T-helper 2 cell (primary cell): Measurements from ENCODE around the gene ATF7.
"Not testable (repeated sequence)": the region's sequence is repeated elsewhere in the genome, so short reads cannot be mapped to it uniquely, and the experiment has no call there.

Source experiments
- DNase-seq, 5 experiments: peaks; one replicate each; pipeline versions ENCODE4 v3.0.0 to v3.0.0-alpha.2; 2012 to 2022

ATF7 gene

DNA sequence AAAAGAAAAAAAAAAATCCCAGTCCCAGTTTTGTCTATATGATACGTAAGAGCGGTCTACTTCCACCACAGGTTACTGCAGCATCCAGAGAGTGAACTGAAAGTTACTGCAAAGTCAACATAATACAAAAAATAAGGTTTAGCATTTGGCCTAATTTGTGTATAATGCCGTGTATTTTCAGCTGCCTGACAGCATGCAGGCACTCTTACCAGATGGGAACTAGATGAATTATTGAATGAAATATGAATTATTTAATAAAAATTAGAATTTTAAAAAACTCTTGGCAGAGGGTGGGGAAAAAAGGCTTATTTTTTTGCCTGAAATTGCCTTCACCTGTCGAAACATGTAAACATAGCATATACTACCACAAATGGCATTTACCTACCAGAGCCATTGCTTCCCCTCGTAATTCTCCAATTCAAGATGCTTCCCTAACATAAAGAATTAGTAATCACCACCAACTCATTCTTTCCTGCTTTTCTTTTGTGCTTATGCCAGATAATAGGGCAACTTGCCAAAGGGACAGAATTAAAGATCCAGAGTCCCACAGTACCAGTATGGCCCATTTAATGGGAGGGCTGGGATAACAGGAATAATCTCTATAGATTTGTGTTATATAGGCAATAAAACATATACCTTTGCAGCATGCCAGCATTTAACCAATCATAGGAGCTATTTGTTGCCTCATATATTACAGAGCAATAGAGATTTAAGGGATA lies 31.1 kb downstream of the ATF7 start:
- no peak for DNase-seq

- DNase-seq: no peak
These were observed 32.5 kb downstream of the ATF7 start for GRCh38 chr12:53593707-53594106.

GRCh38 chr12:53593031-53593430 lies 33.2 kb downstream of the ATF7 start:
- DNase-seq: no peak

GRCh38 chr12:53592426-53592825 lies 33.8 kb downstream of the ATF7 start:
- DNase-seq: no peak

DNA sequence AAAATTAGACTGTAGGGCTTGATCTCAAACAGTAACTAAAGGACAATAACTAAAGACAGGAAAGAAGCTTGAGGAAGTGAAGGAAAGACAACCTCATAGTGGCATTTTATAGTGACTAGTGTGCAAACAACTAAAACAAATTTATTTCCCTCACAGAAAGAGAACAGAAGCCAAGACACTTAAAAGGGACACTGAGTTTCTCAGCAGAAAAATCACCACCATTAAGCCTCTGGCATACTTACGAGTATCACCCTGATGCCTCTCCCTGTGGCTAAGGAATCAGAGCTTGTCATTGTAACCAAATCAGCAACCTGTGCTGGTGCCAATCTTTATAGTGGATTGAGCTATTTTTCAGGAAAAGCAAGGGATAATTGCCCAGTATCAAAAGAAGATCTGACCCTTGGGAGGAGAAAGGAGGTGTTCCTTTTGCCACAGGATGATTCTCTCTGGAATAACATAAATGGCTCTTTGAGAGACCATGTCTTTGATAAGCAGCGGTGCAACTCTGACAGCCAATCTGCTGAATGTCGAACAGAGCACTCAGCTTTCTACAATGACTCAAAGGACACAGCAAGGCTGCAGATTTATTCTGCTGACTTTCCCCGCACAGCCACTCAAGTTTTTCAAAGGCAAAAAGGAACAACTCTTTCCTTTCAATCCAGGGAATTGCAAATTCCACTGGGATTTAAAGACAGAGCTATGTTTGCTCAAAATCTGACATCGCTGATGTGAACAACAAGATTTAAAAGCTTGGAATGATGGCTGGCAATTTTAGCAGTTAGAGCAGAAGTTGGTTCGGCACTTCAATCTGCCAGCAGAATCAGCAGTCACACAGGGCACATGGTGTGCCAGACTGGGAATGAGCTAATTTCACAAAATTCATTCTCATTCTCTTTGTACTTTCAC lies 34.6 kb downstream of the ATF7 start:
- no peak for DNase-seq

- DNase-seq: no peak
These were observed 35.5 kb downstream of the ATF7 start for GRCh38 chr12:53590652-53591051.

DNA sequence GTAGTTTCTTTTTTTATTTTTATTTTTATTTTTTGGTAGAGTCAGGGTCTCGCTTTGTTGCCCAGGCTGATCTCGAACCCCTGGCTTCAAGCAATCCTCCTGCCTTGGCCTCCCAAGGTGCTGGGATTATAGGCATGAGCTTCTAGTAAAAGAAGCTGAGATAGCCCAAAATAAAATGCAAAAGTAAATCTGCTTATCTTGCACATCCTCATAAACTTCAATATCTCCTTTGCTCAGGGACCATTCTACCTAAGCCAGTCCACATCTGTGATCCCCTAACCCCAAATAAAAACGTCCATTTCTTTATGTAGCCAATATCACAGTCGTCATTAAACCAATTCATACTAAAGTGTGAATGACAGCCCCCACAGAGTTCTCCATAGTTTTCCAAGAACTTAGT lies 36.3 kb downstream of the ATF7 start:
- DNase-seq: no peak

DNA sequence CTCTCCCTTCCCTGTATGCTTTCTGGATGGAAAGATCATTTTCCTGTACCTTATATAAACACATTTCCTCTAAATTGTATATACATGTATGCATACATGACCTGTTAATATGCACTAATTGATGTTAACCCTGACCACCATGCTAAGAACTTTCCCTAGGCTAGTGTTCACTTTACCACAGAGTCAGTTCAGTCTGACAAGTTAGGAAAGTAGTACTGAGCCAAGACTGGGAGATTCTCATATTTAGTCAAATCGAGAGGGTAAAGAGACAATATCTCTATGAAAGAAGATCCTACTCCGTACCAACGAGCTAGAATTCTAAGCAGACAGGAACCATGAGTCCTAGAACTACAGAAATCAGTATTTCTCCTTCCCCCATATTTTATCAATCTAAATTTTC lies 36.8 kb downstream of the ATF7 start:
- peak in 1 of 5 experiments; percentile 51 for DNase-seq

- DNase-seq: no peak
These were observed 38.1 kb downstream of the ATF7 start for GRCh38 chr12:53588123-53588522.

DNA sequence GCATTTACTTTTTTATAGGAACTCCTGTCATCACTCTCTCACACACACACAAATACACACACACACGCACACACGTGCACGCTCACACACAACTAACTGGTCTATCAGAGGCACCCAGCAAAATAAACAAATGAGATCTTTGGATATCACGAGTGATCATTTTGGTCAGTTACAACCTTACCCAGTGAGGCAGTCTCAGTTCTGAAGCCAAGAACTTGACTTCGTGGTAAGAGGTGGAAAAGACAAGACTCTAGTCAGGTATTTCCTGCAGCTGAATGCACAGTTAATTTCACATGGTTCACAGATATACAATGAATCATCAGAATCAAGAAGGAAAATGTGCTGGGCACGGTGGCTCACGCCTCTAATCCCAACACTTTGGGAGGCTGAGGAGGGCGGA lies 39.4 kb downstream of the ATF7 start:
- peak in 1 of 5 experiments; percentile 52 for DNase-seq

DNA sequence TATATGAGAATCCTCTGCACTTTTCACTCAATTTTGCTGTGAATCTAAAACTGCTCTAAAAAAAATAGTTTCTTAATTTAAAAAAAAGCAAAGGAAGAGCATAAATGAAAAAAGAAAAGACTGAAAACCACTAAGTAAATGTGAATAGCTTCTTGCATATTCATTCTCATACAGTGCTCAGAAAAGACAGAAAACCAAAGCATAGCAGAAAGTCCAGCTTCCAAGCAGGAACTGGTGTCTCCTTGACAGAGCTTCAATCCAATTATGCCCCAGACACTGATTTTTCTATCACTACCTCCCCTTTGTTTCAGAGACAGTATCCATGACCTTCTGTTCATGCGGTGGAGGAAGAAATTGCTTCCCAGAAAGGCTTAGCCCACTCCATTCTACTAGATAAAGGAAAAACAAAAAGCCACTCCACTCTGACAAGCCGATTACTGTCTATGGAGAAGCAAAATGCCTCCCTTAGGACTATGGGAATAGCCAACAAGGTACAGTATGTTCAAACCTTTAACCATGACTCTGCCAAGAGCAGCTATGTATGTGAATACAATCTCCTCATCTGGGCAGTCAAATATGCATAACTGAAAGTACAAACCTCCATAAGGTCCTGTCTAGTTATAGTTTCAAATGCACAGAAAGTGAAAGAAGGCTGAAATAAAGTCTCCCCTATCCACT lies 40.6 kb downstream of the ATF7 start:
- DNase-seq: peak in 1 of 5 experiments; percentile 32

DNA sequence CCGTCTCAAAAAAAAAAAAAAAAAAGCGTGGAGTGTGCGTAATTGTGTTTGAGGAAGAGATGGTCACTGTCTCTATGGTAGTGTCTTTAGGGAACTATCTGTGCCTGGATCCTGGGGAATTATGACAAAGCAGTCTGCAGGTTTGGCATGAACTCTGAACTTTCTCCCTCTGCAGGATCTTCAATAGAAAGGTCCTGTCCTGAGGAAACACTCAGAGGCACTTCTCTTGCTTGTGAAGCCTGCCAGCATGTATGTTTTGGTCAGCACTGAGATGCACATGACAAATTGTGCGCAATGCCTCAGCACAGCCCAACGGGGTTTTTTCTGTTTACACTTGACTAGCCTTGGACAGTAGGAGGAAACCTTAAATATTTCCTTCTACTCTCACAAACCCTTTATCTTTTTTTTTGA lies 46.6 kb downstream of the ATF7 start:
- DNase-seq: no peak

GRCh38 chr12:53578783-53579182 lies 47.4 kb downstream of the ATF7 start:
- DNase-seq: no peak

DNA sequence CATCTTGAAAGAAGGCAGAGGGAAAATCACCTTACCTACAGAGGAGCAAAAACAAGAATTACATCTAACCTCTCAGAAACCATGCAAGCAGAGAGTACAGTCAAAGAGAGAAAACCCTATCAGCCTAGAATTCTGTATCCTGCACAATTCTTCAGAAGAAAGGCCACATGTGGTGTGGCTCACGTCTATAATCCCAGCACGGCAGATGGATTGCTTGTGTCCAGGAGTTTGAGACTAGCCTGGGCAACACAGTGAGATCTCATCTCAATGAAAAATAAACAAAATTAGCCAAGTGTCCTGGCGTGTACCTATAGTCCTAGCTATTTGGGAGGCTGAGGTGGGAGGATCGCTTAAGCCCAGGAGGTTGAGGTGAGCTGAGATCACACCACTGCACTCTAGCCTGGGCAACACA lies 48.2 kb downstream of the ATF7 start:
- peak in 1 of 5 experiments; percentile 78 for DNase-seq

DNA sequence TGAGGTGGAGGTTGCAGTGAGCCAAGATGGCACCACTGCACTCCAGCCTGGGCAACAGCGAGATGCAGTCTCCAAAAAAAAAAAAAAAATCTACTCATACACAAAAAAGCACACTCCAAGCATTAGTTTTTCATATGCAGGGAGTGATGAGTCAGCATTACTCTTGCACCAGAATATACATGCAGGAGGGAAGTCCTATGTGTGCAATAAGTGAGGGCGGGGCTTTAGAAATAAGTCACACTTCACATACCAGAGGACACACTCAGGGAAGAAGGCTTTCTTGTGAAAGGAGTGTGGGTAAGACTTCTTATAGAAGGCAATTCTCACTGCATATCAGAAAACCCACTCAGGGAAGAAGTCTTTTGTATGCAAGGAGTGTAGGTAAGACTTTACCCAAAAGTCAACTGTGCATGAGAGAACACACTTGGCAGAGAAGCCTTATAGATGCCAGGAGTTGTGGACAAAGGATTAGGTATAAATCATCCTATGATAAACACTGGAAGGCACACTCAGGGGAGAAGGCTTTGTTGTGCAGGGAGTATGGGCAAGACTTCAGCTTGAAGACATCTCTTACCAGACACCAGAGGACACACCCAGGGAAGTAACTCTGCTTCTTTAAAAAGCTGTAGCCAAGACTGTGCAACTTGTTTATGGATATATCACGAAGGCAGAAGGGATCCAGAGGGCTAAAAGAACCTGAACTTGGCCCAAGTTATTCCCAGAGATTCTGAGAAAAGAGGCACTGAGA lies 50.5 kb downstream of the ATF7 start:
- peak in 1 of 5 experiments; percentile 80 for DNase-seq

DNA sequence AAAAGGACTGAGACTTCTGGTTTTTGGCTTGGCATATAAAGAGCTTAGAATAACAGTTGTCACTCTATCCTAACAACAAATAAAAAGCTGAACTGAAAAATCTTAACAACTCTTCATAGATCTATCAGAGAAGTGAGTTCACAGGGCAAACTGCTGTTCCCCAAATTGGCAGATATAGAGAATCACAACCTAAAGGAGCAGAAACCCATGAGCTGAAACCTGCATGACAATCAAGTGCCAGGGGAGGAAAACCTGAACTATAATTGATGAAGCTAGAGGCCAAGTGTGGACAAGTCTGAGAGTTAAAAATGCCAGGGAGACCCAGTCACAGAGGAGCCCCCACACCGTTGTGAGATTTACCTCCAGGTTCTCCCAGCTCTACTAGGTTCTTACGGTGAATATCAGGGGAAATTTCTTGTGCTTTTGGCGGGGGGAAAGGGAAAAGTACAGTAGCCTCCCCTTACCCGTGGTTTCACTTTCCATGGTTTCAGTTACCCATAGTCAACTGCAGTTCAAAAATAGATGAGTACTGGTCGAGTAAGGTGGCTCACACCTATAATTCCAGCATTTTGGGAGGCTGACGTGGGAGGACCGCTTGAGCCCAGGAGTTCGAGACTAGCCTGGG lies 53.9 kb downstream of the ATF7 start:
- DNase-seq: peak in 1 of 5 experiments; percentile 35

DNA sequence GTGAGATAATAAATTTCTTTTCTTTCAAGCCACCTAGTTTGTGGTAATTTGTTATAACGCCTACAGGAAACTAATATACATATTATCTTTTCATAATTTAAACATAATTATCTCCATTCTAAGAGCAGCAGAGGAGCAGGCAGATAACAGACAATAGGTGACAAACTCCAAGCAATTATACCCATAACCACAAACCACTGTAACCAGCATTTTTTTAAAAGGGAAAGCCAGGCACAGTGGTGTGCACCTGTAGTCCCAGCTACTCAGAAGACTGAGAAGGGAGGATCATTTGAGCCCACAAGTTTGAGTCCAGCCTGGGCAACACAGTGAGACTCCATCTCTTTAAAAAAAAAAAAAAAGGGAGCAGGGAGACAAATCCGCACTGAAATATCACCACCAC lies 54.9 kb downstream of the ATF7 start:
- peak in 1 of 5 experiments; percentile 57 for DNase-seq

DNA sequence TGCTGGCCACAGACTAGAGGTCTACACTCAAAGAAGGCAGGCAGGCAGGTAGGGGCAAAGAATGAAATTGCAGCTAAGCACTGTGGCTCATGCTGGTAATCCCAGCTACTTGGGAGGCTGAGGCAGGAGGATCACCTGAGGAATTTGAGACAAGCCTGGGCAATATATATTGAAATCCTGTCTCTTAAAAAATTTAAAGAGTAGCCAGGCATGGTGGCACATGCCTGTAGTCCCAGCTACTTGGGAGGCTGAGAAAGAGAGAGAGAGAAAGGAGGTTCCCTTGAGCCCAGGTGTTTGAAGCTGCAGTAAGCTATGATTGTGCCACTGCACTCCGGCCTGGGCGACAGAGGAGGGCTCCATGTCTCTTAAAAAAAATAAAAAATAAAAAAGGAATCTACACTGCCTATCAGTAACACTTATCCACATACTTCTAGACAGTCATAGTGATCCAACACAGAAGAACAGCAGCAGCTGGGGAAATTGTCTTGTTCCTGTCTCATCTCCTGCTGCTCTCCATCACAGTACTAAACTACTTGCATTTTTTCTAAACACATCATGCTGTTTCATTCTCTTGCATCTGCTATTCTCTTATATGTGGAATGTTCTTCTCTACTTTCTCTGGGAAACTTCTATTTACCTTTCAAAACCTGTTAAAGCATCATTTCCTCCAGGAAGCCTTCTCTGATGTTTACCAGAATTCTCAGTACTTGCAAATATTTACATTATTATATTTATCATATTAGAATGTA lies 57.2 kb downstream of the ATF7 start:
- DNase-seq: no peak

DNA sequence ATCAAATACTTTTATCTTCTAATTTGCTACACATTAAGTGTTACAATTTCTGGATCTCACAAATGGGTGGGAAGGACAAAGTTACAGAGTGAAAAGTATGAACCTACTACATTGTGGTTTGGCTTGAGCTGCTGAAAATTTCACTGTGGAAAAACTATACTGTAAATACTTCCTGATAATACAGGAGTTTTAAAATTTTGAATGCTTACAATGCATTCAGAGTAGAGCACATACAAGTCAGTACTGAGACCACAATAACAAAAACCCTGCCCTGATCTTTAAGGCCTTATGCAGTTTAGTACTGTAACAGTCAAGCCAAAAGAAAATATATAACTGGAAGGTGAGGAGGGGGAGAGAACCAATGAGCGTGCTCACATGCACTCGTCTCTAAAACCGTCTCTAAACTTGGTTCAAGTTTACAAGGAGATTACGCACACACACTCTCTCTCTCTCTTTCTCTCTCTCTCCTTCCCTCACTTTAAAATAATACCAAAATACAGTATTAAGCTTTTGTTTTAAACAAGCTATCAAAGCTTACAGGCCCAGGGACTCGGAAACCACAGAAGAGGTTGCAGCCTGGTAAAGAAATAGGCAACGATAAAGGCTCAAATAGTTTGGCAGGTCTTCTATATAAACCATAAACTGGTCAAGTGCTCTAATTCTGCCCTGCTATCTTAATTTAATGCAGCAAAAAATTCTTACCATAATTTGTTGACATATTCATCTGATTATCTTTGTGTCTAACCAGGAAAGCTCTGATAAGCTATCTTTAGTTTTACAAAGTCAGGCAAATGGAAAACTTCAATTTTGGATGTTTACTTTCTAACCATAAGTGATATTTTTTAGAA lies 58.0 kb downstream of the ATF7 start:
- no peak for DNase-seq

DNA sequence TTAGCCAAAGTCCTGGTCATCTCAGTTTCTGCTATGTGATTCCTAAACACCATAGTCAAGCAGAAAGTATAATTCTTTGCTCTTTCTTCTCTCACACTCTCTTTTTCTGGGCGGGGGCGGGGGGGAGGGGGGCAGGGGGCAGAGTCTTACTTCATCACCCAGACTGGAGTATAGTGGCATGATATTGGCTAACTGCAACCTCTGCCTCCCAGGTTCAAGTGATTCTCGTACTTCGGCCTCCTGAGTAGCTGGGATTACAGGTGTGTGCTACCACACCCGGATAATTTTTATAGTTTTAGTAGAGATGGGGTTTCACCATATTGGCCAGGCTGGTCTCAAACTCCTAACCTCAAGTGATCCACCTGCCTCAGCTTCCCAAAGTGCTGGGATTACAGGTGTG lies 60.8 kb downstream of the ATF7 start:
- DNase-seq: not testable (repeated sequence)
